Peyer's patch (tissue), 4 donors: Measurements from ENCODE around the gene NDUFS8. TPM values are rescaled to one million over a fixed set of nuclear protein-coding genes. Genes with fewer than 3 reads are reported as not detected.

Experiments
- DNase-seq, 3 donors: peaks; one replicate each; pipeline ENCODE4 v3.0.0-alpha.2; 2017 to 2019
- H3K27ac ChIP-seq, 4 donors: fragments of 200-600 bp; sonication (generic); one replicate each; pipeline ENCODE4 v1.5.1; 2016 to 2019
- H3K27me3 ChIP-seq, 2 donors: fragments of 200-600 bp; sonication (generic); one replicate each; pipeline ENCODE4 v1.5.1; 2019
- H3K36me3 ChIP-seq, 3 donors: fragments of 200-600 bp; sonication (generic); one replicate each; pipeline ENCODE4 v1.5.1; 2016 to 2019
- H3K4me1 ChIP-seq, 4 donors: fragments of 200-600 bp; sonication (generic); one replicate each; pipeline ENCODE4 v1.5.1; 2016 to 2019
- H3K4me3 ChIP-seq, 4 donors: fragments of 200-600 bp; sonication (generic); 1 replicate in 3 of 4; 2 replicates in 1 of 4; pipeline ENCODE4 v1.5.1; 2016 to 2019; ENCODE audit warnings: mild to moderate bottlenecking in 1 of 4
- H3K9me3 ChIP-seq, 4 donors: fragments of 200-600 bp; sonication (generic); one replicate each; pipeline ENCODE4 v1.5.1; 2016 to 2019; ENCODE audit warnings: mild to moderate bottlenecking in 1 of 4
- POLR2A ChIP-seq, 2 donors: fragments of 450-650 bp; IDR thresholded peaks; one replicate each; pipeline ENCODE4 v1.5.1; 2017; ENCODE audit warnings: antibody characterized with exemption in 2 of 2, mild to moderate bottlenecking in 2 of 2, moderate library complexity in 2 of 2
- total RNA-seq, 4 donors: library from RNA; depleted of rRNA; stranded (reverse); fragments of >200 nt; gene quantifications; one replicate each; pipeline ENCODE4 v1.1.0, GENCODE V29; 2016
- TF ChIP-seq, protein P1 (sequence below), 6 experiments: fragments of 450-650 bp in 4 of 6; fragments of 200-600 bp in 2 of 6; sonication (generic) in 1 of 6; IDR thresholded peaks; one replicate each; pipeline ENCODE4 v1.5.1; 2017 to 2019; ENCODE audit warnings: antibody characterized with exemption in 6 of 6, mild to moderate bottlenecking in 3 of 6, moderate library complexity in 1 of 6

NDUFS8 gene
- total RNA-seq, 4 donors from 2014 or later, result 153 to 195 (median 162) TPM

GRCh38 chr11:68071281-68072048 lies 41.0 kb downstream of the NDUFS8 start:
- H3K36me3 ChIP-seq, result peaks cover 0 to 89% (median 0%) of the 10 kb centered on the region in 3 donors
- H3K27ac ChIP-seq, result no peak overlapping the region
- no peak for TF ChIP-seq POLR2A (IDR thresholded peaks at IDR 0.05)
- TF ChIP-seq, protein P1, sequence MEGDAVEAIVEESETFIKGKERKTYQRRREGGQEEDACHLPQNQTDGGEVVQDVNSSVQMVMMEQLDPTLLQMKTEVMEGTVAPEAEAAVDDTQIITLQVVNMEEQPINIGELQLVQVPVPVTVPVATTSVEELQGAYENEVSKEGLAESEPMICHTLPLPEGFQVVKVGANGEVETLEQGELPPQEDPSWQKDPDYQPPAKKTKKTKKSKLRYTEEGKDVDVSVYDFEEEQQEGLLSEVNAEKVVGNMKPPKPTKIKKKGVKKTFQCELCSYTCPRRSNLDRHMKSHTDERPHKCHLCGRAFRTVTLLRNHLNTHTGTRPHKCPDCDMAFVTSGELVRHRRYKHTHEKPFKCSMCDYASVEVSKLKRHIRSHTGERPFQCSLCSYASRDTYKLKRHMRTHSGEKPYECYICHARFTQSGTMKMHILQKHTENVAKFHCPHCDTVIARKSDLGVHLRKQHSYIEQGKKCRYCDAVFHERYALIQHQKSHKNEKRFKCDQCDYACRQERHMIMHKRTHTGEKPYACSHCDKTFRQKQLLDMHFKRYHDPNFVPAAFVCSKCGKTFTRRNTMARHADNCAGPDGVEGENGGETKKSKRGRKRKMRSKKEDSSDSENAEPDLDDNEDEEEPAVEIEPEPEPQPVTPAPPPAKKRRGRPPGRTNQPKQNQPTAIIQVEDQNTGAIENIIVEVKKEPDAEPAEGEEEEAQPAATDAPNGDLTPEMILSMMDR (IDR thresholded peaks at IDR 0.05), result no peak
- no peak for DNase-seq
- no peak overlapping the region for H3K4me3 ChIP-seq
- no peaks in the 10 kb centered on the region for H3K27me3 ChIP-seq
- no peaks in the 10 kb centered on the region for H3K4me1 ChIP-seq
- H3K9me3 ChIP-seq, result no peaks in the 10 kb centered on the region

DNA sequence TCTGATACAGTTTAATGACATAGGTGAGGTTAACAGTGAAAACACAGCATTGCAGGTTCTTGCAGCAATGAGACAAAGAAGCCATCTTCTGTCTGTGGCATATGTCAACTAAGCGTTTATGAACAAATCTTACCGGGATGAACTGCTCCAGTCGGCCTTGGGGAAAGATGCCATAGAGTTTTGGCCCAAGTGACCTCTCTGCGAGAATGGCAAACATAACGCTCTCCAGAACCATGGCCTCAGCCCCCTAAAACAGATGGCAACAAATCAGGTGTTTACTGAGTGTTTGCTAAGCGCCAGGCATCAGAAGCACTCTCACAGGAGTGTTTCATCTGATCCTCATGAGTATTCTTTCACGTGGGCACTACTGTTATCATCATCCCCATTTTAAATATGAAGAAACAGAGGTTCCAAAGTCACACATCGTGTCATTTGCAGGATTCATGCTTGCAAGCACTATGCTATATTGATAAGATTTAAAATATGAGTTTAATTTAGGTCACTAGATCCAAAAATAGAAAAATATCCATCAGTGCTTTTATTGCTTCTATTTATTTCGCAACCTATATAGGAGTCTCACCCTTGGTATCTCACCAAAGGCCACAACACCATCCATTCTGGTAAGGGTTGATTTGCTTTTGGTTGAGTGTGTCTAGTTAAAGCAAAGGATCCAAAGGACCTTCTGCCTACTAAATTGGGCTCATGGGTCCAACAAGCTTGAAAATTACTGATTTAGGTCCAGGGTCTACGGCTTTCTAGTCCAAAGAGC lies 44.3 kb downstream of the NDUFS8 start:
- H3K36me3 ChIP-seq, result peaks cover 0 to 63% (median 0%) of the 10 kb centered on the region in 3 donors
- no peak overlapping the region for H3K4me3 ChIP-seq
- H3K4me1 ChIP-seq, result no peaks in the 10 kb centered on the region
- no peaks in the 10 kb centered on the region for H3K27me3 ChIP-seq
- no peak for TF ChIP-seq POLR2A (IDR thresholded peaks at IDR 0.05)
- TF ChIP-seq, protein P1 (IDR thresholded peaks at IDR 0.05), result no peak
- no peak for DNase-seq
- no peaks in the 10 kb centered on the region for H3K9me3 ChIP-seq
- no peak overlapping the region for H3K27ac ChIP-seq

DNA sequence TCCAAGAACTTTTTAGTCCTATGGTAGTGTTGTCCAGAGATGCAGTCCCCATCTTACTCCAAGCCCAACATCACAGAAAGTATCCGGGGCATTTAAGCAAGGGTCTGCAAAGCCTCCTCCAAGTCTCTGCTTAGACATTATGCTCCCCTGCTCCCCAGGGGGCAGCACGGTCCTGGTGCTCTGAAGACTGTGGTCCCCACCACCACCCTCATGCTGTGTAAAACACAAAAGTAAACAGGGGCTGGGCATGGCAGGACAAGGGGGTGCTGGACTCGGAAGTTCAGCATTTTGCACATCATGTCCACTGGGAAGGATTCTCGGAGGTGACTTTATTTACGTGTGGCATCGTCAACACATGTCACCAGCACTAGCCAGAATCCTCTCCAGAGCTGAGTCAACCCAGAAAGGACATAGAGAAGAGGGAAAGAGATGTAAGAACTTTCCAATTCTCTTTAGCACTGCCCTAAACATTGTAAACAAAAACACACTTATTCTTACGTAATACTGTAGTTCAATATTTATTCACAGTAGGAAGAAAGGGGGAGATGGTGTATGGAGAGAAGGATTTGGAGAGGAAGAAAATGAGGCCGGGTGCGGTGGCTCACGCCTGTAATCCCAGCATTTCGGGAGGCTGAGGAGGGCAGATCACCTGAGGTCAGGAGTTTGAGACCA lies 46.0 kb downstream of the NDUFS8 start:
- Histone ChIP-seq H3K4me3 (no peak overlapping the region), H3K27me3 (no peaks in the 10 kb centered on the region), H3K9me3 (no peaks in the 10 kb centered on the region), H3K36me3 (peaks cover 0 to 61% (median 0%) of the 10 kb centered on the region in 3 donors), H3K4me1 (no peaks in the 10 kb centered on the region), H3K27ac (no peak overlapping the region)
- TF ChIP-seq, protein P1 (IDR thresholded peaks at IDR 0.05), result no peak
- DNase-seq, result no peak

- peaks cover 0 to 52% (median 0%) of the 10 kb centered on the region in 3 donors for H3K36me3 ChIP-seq
- no peaks in the 10 kb centered on the region for H3K4me1 ChIP-seq
- H3K27ac ChIP-seq, result no peak overlapping the region
- TF ChIP-seq, protein P1 (IDR thresholded peaks at IDR 0.05), result no peak
- no peak for TF ChIP-seq POLR2A (IDR thresholded peaks at IDR 0.05)
- peak in 1 of 3 donors; percentile 53 for DNase-seq
- no peak overlapping the region for H3K4me3 ChIP-seq
- no peaks in the 10 kb centered on the region for H3K27me3 ChIP-seq
- H3K9me3 ChIP-seq, result no peaks in the 10 kb centered on the region
Measured at GRCh38 chr11:68077617-68078582, 47.4 kb downstream of the NDUFS8 start.

GRCh38 chr11:68080860-68081259 lies 50.4 kb downstream of the NDUFS8 start:
- H3K36me3 ChIP-seq, result peaks cover 0 to 27% (median 0%) of the 10 kb centered on the region in 3 donors
- H3K4me3 ChIP-seq, result no peak overlapping the region
- H3K4me1 ChIP-seq, result no peaks in the 10 kb centered on the region
- H3K9me3 ChIP-seq, result no peaks in the 10 kb centered on the region
- no peak for DNase-seq
- no peak overlapping the region for H3K27ac ChIP-seq
- no peak for TF ChIP-seq POLR2A (IDR thresholded peaks at IDR 0.05)
- TF ChIP-seq, protein P1 (IDR thresholded peaks at IDR 0.05), result no peak
- no peaks in the 10 kb centered on the region for H3K27me3 ChIP-seq
